Hematopoietic multipotent progenitor cell treated with erythropoietin and hydrocortisone succinate and interleukin-3 and kit ligand, for 17 days (in vitro differentiated cells): ENCODE measurements around the gene KLHL40.

Experiments
- DNase-seq: peaks from one replicate; pipeline ENCODE4 v3.0.0-alpha.2; 2015; ENCODE audit warnings: low spot score

Gene KLHL40

GRCh38 chr3:42723219-42723618 lies 37.9 kb downstream of the KLHL40 start:
- DNase-seq: no peak

- DNase-seq: no peak
These were observed 40.1 kb downstream of the KLHL40 start for GRCh38 chr3:42725454-42725853.

GRCh38 chr3:42728056-42728455 lies 42.7 kb downstream of the KLHL40 start:
- DNase-seq: no peak

GRCh38 chr3:42728668-42729364 lies 43.5 kb downstream of the KLHL40 start:
- DNase-seq: no peak

GRCh38 chr3:42729404-42730145 lies 44.2 kb downstream of the KLHL40 start:
- no peak for DNase-seq

- DNase-seq: no peak
These were observed 45.0 kb downstream of the KLHL40 start for GRCh38 chr3:42730294-42730693.

GRCh38 chr3:42730706-42731420 lies 45.5 kb downstream of the KLHL40 start:
- DNase-seq: no peak

GRCh38 chr3:42731476-42732195 lies 46.3 kb downstream of the KLHL40 start:
- no peak for DNase-seq

- DNase-seq: no peak
These were observed 47.0 kb downstream of the KLHL40 start for GRCh38 chr3:42732196-42732828.

GRCh38 chr3:42732829-42733459 lies 47.6 kb downstream of the KLHL40 start:
- DNase-seq: no peak

GRCh38 chr3:42733501-42734262 lies 48.3 kb downstream of the KLHL40 start:
- DNase-seq: no peak

GRCh38 chr3:42734263-42734860 lies 49.0 kb downstream of the KLHL40 start:
- DNase-seq: no peak

GRCh38 chr3:42735019-42735418 lies 49.7 kb downstream of the KLHL40 start:
- DNase-seq: no peak

GRCh38 chr3:42735615-42736014 lies 50.3 kb downstream of the KLHL40 start:
- DNase-seq: no peak

- DNase-seq: no peak
These were observed 50.7 kb downstream of the KLHL40 start for GRCh38 chr3:42736081-42736480.

- DNase-seq: no peak
These were observed 51.2 kb downstream of the KLHL40 start for GRCh38 chr3:42736531-42736930.

- DNase-seq: no peak
These were observed 54.2 kb downstream of the KLHL40 start for GRCh38 chr3:42739401-42740158.

- no peak for DNase-seq
These were observed 56.5 kb downstream of the KLHL40 start for GRCh38 chr3:42741796-42742195.
